NCI-H345 treated with DMSO at 0.1 percent for 48 hours (cell line): Measurements from ENCODE around the gene GPR21.

Experiments
- DNase-seq: peaks from one replicate; lab custom pipeline; 2025; ENCODE audit not compliant: unreplicated experiment; lab: John Stamatoyannopoulos, UW

GPR21 gene

GRCh38 chr9:123033864-123034601 is 566 bp downstream of the GPR21 start:
- no peak for DNase-seq

DNA sequence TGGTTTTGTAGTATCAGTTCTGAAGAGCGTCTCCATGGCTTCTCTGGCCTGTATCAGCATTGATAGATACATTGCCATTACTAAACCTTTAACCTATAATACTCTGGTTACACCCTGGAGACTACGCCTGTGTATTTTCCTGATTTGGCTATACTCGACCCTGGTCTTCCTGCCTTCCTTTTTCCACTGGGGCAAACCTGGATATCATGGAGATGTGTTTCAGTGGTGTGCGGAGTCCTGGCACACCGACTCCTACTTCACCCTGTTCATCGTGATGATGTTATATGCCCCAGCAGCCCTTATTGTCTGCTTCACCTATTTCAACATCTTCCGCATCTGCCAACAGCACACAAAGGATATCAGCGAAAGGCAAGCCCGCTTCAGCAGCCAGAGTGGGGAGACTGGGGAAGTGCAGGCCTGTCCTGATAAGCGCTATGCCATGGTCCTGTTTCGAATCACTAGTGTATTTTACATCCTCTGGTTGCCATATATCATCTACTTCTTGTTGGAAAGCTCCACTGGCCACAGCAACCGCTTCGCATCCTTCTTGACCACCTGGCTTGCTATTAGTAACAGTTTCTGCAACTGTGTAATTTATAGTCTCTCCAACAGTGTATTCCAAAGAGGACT is 1.5 kb downstream of the GPR21 start:
- DNase-seq: no peak

DNA sequence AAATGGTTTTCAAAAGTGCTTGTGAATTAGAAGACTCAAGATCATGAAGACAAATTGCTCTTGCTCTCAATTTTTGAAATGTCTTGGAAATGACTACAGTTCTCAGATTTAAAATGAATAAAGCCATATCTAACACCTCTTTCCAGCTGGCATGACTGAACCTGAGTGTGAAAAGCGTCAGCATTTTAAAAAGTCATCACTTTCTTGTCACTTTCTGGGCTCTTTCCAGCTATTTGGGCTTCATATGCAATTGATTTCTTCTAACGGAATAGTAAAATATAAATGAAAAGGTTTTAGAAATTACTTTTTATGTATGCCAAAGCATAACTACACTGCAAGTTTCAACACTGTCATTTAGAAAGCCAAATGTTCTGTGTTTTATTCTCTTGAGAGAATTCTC is 2.3 kb downstream of the GPR21 start:
- no peak for DNase-seq

GRCh38 chr9:123036893-123037545 is 3.6 kb downstream of the GPR21 start:
- DNase-seq: no peak

DNA sequence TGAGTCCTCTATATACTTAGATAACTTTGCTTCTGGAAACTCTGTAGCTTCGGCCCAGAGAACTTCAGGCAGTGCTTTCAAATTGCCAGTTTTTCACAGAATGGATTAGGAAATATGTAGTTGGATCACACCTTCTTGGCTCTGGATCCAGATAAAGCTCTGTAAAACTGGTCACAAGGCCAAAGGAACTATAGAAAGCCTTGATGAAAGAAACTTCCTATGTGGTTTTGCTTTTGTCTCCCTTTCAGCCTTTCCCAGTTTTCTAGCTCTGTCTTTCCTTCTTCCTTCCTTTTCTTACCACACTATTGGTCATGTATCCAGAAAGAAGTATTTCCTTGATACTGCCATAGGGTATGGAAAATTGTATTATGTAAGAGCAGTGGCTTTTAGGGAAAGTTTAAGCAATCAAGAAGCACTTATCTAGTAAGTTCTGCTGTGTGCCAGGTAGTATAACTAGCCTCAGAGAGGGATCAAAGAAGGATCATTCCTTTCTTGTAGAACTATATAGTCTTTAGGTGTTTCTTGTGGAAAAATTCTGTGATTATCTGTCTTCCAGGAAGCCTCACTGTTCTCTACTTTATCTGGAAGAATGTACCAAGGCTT is 6.3 kb downstream of the GPR21 start:
- DNase-seq: no peak

- no peak for DNase-seq
Measured at GRCh38 chr9:123040801-123041200, 7.3 kb downstream of the GPR21 start.

- no peak for DNase-seq
Measured at GRCh38 chr9:123041489-123041888, 8.0 kb downstream of the GPR21 start.

DNA sequence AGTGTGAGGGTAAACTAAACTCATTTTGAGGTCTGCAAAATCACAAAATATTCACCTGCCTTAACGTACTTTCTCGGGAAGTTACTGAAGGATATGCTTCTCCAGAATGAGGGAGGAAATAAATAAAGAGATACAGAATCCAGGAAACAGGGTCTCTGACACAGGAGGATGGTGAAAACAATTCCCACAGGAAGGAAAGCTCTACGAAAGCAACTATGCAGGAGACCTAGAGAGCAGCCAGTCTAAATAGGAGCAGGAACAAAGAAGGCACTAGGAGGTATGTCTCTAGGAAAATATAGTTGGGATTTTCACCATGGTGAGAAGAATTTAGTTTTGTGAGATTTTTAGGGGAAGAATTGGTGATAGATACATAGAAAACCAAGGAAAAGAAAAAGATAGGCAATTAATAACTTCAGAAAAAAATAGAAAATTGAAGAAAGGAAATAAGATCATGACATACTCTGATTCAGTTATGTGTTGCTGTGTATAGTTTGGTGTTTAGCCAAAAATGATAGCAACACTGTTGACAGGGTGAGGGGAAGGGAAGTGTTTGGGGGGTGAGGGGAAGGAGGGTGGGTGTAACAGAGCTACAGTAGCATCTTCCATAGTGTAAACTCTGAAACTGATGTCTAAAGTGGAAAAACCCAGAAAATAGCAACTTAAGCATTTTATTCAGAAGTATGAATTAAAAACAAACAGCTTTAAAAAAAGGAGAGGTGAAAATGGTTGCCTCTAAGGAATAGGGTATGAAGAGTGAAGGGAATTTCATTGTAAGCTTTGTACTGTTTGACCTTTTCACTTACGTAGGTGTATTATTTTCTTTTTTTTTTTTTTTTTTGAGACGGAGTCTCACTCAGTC is 9.8 kb downstream of the GPR21 start:
- no peak for DNase-seq

GRCh38 chr9:123044586-123044985 is 11.1 kb downstream of the GPR21 start:
- no peak for DNase-seq

GRCh38 chr9:123046406-123047195 is 13.1 kb downstream of the GPR21 start:
- no peak for DNase-seq

DNA sequence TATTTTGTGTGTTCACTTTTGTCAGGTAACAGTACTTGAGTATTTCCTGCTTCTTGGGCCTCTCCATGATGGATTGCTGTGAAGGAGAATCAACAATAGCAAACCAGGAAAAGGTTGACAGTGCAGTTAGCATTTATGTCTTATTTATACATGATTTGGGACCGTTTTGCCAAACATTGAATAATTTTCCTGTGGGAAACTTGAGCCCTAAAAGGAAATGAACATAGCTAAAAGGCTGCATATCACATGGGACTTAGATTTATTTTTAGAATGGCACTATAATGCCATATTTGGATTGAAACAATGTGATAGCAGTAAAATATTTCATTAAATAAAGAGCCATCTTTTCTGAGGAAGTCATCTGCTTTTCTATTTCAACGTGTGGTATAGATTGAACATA is 15.3 kb downstream of the GPR21 start:
- DNase-seq: no peak

DNA sequence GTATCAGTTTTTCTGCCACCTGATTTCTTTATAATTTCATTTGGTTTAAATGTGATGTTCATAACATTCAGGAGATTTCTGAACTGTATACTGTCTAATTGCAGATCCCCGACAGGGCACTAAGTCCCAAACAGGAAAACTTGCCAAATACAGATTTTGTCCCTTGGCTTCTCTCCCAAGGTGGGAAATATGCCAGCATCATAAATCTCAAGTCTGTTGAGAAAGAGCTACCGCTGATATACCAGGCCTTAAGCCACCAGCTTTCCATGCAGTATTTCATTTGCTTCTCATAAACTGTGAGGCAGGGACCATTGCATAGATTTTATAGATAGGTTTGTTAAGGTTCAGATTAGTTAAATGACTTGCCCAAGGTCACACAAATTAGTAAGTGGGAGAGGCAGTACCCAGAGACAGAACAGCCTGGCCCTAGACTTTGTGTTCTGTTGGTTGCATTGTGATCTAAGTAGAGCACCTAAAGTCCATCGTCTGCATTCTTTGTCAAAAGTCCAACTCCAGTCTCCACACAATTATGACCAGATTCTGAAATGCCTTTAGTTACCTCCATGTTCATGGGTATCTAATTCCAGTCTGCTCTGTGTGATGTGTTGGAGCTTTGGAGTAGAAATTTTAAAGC is 16.2 kb downstream of the GPR21 start:
- no peak for DNase-seq

GRCh38 chr9:123053046-123053445 is 19.6 kb downstream of the GPR21 start:
- DNase-seq: no peak

DNA sequence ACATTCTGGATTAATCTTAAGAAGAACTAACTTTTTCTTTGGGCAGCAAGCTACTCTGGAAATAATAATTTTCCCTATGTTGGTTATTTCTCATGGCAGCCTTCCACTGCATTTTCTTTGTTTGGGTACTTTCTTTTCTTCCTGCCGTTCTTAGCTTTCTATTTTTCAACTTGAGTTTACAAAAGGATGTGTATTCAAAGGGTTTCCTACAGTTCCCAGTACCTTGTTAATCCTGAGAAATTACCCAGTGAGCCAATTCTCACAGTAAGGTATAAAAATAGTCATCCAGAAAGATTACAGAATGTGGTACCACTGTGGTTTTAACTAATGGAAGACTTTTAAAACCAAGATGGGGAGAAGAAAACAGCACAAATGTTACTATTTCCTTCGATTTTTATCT is 20.2 kb downstream of the GPR21 start:
- DNase-seq: no peak

GRCh38 chr9:123058834-123059233 is 25.4 kb downstream of the GPR21 start:
- no peak for DNase-seq

DNA sequence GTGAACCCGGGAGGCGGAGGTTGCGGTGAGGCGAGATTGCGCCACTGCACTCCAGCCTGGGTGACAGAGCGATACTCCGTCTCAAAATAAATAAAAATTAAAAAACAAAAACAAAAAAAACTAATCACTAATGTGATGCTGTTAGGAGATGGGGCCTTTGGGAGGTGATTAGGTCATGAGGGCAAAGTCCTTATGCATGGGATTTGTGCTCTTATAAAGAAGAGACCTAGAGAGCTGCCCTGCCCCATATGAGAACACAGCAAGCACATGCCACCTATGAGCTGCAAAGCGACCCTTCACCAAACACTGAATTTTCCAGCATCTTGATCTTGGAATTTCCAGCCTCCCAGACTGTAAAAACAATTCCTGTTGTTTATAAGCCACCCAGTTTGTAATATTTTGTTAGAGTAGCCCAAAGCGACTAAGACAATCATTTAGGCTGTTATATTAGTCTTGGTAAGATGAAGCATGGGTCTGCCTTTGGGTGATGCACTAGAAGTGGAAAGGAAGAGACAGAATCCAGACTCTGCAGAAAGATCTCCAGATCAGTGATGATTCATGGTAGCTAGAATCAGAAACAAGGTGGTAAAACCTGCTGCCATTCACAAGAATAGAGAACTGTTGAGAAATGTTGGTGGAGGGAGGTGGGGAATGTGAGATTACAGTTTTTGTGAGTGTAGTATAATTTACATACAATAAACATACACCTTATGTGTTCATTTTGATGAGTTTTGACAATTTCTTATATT is 26.2 kb downstream of the GPR21 start:
- no peak for DNase-seq

DNA sequence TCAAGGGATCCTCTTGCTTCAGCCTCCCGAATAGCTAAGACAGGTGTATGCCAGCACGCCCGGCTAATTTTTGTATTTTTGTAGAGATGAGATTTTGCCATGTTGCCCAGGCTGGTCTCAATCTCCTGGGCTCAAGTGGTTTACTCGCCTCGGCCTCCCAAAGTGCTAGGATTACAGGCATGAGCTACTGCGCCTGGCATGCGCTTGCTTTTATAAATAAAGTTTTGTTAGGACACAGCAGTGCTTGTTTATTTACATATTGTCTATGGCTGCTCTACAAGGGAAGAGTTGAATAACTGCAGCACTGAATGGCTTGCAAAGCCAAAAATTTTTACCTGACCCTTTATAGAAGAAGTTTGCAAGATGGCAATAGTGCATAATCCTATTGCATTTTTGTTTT is 27.7 kb downstream of the GPR21 start:
- DNase-seq: no peak

DNA sequence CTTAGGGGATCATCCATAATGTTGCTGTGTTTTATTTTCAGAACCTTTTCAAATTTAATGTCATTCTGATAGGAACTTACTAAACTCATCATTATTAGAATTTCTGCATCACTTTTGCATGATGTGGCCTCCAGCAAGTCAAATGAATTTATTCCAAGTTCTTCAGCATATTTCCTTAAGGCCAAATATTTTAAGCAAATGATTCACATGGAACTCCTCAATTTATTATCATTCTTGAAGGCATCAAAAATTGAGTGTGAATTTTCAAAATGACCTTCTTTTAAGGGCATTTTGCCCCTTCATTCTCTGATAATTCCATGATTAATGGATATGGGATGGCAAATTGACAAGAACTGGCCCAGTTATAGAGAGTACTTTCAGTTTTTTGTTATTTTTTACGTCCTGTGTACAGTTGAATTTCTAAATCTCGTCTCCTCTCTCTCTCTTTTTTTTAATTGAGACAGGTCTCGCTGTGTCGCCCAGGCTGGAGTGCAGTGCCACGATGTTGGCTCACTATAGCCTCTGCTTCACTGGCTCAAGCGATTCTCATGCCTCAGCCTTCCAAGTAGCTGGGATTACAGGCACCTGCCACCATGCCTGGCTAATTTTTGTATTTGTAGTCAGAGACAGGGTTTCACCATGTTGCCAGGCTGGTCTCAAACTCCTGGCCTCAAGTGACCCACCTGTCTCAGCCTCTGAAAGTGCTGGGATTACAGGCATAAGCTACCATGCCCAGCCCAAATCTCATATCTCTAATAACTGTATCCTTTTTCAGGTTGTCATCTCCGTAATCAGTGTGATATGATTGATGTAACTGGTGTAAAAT is 29.1 kb downstream of the GPR21 start:
- no peak for DNase-seq
